Nephron (organoid): ENCODE data around the gene ELMOD1.
"Not testable (repeated sequence)": the region's sequence is repeated elsewhere in the genome, so short reads cannot be mapped to it uniquely, and the experiment has no call there.

Experiments used
- H3K27ac Mint-ChIP-seq, 3 experiments: 2 replicates each; pipeline ENCODE4 v1.8.0; 2020; ENCODE audit warnings: mixed read lengths in 3 of 3, mild to moderate bottlenecking in 2 of 3, moderate library complexity in 1 of 3
- H3K27me3 Mint-ChIP-seq: 2 replicates; pipeline ENCODE4 v1.8.0; 2021; ENCODE audit warnings: low read depth, mild to moderate bottlenecking, moderate library complexity, mixed read lengths
- H3K36me3 Mint-ChIP-seq: 2 replicates; pipeline ENCODE4 v1.8.0; 2020; ENCODE audit warnings: low read depth, mixed read lengths
- H3K4me1 Mint-ChIP-seq: 2 replicates; pipeline ENCODE4 v1.8.0; 2020; ENCODE audit warnings: mixed read lengths
- H3K4me3 Mint-ChIP-seq, 3 experiments: 2 replicates each; pipeline ENCODE4 v1.8.0; 2020; ENCODE audit warnings: mild to moderate bottlenecking in 3 of 3, mixed read lengths in 3 of 3, moderate library complexity in 2 of 3
- H3K9me3 Mint-ChIP-seq: 2 replicates; pipeline ENCODE4 v1.8.0; 2020; ENCODE audit warnings: mixed read lengths
- TF ChIP-seq, protein P1 (sequence below), 3 experiments: fragments of 200-600 bp; sonication (generic); IDR thresholded peaks; one replicate each; pipeline ENCODE4 v1.5.0; 2021; ENCODE audit warnings: antibody characterized with exemption in 3 of 3; ENCODE audit not compliant: unreplicated experiment in 3 of 3

The ELMOD1 gene

DNA sequence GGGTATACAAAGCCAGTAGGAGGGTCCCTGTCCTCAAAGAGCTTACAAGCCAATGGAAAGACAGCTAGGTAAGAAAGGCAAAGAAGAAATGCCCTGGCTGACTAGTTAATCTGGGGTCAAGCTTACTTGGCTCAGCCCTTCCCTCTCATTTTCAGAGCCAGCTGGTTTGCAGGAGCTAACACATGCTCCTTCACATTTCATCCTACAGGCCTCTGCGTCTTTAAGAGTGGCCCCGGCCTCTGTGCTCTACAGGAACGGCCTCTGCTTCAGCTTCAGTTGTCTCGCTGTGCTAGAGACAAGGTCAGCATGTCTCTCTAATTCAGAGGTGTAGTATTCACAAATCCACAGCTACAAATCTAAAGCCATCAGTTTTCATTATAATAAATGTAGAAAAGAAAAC lies 40.6 kb upstream of the ELMOD1 start:
- no peaks in the 10 kb centered on the region for H3K27me3 Mint-ChIP-seq
- peaks cover 15% of the 10 kb centered on the region for H3K4me1 Mint-ChIP-seq
- no peak overlapping the region for H3K27ac Mint-ChIP-seq
- no peak overlapping the region for H3K4me3 Mint-ChIP-seq
- peaks cover 27% of the 10 kb centered on the region for H3K36me3 Mint-ChIP-seq
- TF ChIP-seq, protein P1, sequence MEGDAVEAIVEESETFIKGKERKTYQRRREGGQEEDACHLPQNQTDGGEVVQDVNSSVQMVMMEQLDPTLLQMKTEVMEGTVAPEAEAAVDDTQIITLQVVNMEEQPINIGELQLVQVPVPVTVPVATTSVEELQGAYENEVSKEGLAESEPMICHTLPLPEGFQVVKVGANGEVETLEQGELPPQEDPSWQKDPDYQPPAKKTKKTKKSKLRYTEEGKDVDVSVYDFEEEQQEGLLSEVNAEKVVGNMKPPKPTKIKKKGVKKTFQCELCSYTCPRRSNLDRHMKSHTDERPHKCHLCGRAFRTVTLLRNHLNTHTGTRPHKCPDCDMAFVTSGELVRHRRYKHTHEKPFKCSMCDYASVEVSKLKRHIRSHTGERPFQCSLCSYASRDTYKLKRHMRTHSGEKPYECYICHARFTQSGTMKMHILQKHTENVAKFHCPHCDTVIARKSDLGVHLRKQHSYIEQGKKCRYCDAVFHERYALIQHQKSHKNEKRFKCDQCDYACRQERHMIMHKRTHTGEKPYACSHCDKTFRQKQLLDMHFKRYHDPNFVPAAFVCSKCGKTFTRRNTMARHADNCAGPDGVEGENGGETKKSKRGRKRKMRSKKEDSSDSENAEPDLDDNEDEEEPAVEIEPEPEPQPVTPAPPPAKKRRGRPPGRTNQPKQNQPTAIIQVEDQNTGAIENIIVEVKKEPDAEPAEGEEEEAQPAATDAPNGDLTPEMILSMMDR (IDR thresholded peaks at IDR 0.05; ENCODE audit: unreplicated experiment in 3 of 3): no peak
- no peaks in the 10 kb centered on the region for H3K9me3 Mint-ChIP-seq

DNA sequence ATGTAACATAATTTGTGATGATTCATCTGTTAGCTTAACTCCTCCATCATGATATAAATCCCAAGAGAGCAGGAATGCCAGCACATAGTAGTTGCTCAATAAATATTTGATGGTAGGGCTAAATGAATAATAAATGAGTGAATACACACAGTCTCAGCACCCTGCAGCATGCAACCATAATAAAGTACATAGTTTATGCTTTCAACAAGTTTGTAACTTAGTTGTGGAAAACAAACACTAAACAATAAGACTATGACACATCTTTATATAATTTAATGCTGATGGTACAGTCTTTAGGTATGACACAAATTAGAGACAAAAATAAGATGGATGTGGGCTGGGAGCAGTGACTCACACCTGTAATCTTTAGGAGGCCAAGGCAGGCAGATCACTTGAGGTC lies 29.3 kb upstream of the ELMOD1 start:
- TF ChIP-seq, protein P1 (IDR thresholded peaks at IDR 0.05; ENCODE audit: unreplicated experiment in 3 of 3): no peak
- H3K4me1 Mint-ChIP-seq: peaks cover 33% of the 10 kb centered on the region
- H3K27ac Mint-ChIP-seq: no peak overlapping the region
- H3K4me3 Mint-ChIP-seq: no peak overlapping the region
- H3K36me3 Mint-ChIP-seq: peaks cover 13% of the 10 kb centered on the region
- no peaks in the 10 kb centered on the region for H3K9me3 Mint-ChIP-seq
- H3K27me3 Mint-ChIP-seq: no peaks in the 10 kb centered on the region

DNA sequence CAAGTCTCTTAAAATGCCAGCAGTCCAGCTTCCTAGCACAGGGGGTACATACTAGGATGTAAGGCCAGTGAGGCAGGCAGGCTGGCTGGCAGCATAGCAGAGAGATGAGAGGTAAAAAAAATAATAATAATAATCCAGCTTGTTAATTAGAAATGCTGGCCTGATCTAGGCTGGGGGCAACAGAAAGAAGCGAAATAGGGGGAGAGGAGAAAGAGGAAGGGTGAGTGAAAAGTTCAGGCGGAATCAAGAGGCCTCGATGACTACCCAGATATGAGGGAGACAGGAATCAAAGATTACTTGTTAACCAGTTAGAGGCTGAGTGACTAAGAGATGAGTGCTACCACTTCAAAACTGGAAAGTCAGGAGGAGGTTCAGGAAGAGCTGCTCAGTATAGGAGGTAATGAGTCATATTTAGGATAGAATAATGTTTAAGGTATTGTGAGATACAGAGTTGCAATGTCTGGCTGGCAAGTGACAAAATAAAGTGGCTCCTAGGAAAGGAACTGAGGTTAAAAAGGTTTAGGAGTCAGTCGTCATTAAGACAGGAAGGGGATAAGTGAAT lies 28.2 kb upstream of the ELMOD1 start:
- peaks cover 42% of the 10 kb centered on the region for H3K4me1 Mint-ChIP-seq
- no peaks in the 10 kb centered on the region for H3K9me3 Mint-ChIP-seq

DNA sequence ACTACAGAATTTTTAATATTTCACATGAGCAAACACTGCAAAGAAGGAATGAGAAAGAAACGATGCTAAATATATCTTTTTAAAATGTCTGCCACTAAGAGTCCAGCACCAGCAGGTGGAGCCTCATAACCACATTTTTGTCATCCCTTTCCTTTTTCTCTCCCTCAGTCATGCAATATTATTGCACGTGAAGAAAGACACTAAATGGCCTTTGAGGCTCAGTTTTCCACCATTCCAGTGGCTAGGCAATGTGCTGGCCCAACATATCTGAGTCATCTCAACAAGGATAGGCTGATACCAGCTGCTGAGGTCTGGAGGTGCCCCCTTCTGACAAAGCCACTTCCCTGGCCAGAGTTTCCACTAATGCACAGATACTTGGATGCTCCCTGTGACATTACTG lies 27.2 kb upstream of the ELMOD1 start:
- Mint-ChIP-seq H3K36me3 (peaks cover 13% of the 10 kb centered on the region), H3K27me3 (no peaks in the 10 kb centered on the region), H3K4me3 (peak overlapping the region; percentile 65 to 84 (median 78)), H3K9me3 (no peaks in the 10 kb centered on the region), H3K4me1 (peaks cover 44% of the 10 kb centered on the region), H3K27ac (peak overlapping the region in 1 of 3 experiments; percentile 3)
- TF ChIP-seq, protein P1 (IDR thresholded peaks at IDR 0.05; ENCODE audit: unreplicated experiment in 3 of 3): peak; percentile 66 to 70 (median 70)

More for the DNA sequence above, 28.2 kb upstream of the ELMOD1 start:
- peaks cover 13% of the 10 kb centered on the region for H3K36me3 Mint-ChIP-seq
- peak overlapping the region; percentile 8 to 63 (median 49) for H3K4me3 Mint-ChIP-seq
- TF ChIP-seq, protein P1 (IDR thresholded peaks at IDR 0.05; ENCODE audit: unreplicated experiment in 3 of 3): no peak
- H3K27ac Mint-ChIP-seq: peak overlapping the region in 1 of 3 experiments; percentile 34
- no peaks in the 10 kb centered on the region for H3K27me3 Mint-ChIP-seq

DNA sequence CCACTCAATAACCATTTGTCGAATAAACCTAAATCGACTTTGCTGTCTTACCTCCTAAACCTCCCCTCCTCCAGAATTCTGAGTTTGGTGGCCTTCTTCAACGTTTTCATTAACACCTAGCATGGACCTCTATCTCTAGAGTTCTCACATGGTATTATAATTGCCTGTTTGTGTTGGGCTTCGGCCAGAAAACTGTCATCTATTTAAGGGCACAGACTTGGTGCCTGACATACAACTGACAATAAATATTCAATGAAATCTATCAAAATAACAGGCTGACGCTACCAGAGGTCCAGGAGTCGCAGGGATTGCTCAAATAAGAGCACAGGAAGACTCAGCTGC lies 26.1 kb upstream of the ELMOD1 start:
- peak overlapping the region; percentile 96 to 98 (median 96) for H3K4me3 Mint-ChIP-seq
- H3K4me1 Mint-ChIP-seq: peaks cover 44% of the 10 kb centered on the region
- H3K9me3 Mint-ChIP-seq: no peaks in the 10 kb centered on the region
- TF ChIP-seq, protein P1 (IDR thresholded peaks at IDR 0.05; ENCODE audit: unreplicated experiment in 3 of 3): no peak
- no peaks in the 10 kb centered on the region for H3K27me3 Mint-ChIP-seq
- H3K27ac Mint-ChIP-seq: peak overlapping the region; percentile 73 to 95 (median 90)
- peaks cover 3% of the 10 kb centered on the region for H3K36me3 Mint-ChIP-seq

DNA sequence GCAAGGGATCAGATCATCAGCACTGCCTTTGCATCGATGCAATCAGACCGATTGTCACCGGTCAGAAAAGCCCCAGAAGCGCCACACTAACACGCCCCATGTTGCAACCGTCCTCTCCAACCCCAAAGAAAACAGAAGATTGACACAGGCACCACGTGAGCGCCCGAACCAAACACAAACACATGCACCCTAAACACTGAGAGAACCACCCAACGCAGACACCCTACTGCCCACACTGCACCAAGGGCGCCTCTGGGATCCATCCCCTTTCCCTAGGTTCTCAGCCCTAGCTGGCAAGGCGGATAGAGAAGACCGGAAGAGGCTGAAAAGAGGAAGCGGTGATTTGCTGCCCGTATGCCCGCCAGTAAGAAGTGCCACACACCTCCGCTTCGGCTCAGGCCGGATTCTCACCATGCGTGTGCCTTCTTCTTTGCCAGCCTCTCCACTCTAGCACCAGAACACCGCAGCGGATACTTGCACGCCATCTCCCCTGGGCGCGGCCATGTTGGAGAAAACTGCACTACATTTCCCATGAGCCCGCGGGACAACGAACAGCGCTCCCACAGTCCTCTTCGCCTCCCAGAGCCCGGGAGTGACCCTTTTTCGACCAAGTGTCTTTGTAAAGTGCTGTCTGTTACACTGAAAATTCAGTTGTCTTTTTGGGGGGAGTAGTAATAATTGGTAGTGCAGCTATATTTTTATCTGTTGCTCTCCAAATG lies 25.6 kb upstream of the ELMOD1 start, which contains the start of gene ALKBH8:
TSS of gene ALKBH8 (minus strand) at position 517 of the 719 bp plus-strand sequence. CDS start 4,842 bp downstream, outside the sequence.
- TF ChIP-seq, protein P1 (IDR thresholded peaks at IDR 0.05; ENCODE audit: unreplicated experiment in 3 of 3): no peak

DNA sequence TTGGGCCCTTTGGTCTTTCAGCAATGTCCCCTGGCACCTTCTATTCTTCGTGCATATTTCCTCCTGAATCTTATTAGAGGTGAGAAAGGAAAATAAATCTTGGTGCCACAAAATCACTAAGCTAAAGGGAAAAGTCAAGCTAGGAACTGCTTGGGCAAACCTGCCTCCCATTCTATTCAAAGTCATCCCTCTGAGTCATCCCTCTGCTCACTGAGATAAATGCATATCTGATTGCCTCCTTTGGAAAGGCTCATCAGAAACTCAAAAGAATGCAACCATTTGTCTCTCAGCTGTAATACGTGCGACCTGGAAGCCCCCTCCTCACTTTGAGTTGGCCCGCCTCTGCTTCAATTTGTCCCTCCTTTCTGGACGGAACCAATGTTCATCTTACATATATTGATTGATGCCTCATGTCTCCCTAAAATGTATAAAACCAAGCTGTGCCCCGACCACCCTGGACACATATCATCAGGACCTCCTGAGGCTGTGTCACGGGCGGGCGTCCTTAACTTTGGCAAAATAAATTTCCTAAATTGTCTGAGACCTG lies 24.9 kb upstream of the ELMOD1 start:
- Mint-ChIP-seq H3K4me3 (peak overlapping the region; percentile 96 to 98 (median 96)), H3K27ac (peak overlapping the region; percentile 73 to 95 (median 90)), H3K4me1 (peaks cover 44% of the 10 kb centered on the region)
- not testable (repeated sequence) for H3K36me3 Mint-ChIP-seq, H3K9me3 Mint-ChIP-seq, H3K27me3 Mint-ChIP-seq

More for the DNA sequence above, 25.6 kb upstream of the ELMOD1 start, which contains the start of gene ALKBH8:
- Mint-ChIP-seq H3K36me3 (no peaks in the 10 kb centered on the region), H3K4me1 (peaks cover 44% of the 10 kb centered on the region), H3K9me3 (no peaks in the 10 kb centered on the region), H3K4me3 (peak within 1 kb of the TSS; percentile 96 to 98 (median 96)), H3K27ac (peak within 1 kb of the TSS; percentile 73 to 95 (median 90)), H3K27me3 (no peaks in the 10 kb centered on the region)
